Stimulated activated naive CD4-positive, alpha-beta T cell treated with Interleukin-2 at 50 U/mL for 16 hours (primary cell): ENCODE data around the gene PROZ.
"Not testable (repeated sequence)": the region's sequence is repeated elsewhere in the genome, so short reads cannot be mapped to it uniquely, and the experiment has no call there.

Experiments used
- DNase-seq: peaks from one replicate; lab custom pipeline; 2025; lab: John Stamatoyannopoulos, UW

The PROZ gene

GRCh38 chr13:113157929-113158747 lies at the start of gene PROZ:
TSS of gene PROZ (plus strand) at chr13:113158648. CDS start at chr13:113158661, 13 bp downstream.
- DNase-seq: no peak

- DNase-seq: no peak
Measured at GRCh38 chr13:113109151-113110047, 49.0 kb upstream of the PROZ start.

GRCh38 chr13:113110048-113110851 lies 48.2 kb upstream of the PROZ start:
- no peak for DNase-seq

- no peak for DNase-seq
Measured at GRCh38 chr13:113110852-113111315, 47.6 kb upstream of the PROZ start.

GRCh38 chr13:113111821-113112220 lies 46.6 kb upstream of the PROZ start:
- not testable (repeated sequence) for DNase-seq

GRCh38 chr13:113112475-113112874 lies 46.0 kb upstream of the PROZ start:
- DNase-seq: not testable (repeated sequence)

GRCh38 chr13:113112893-113113845 lies 45.3 kb upstream of the PROZ start:
- DNase-seq: no peak

- no peak for DNase-seq
Measured at GRCh38 chr13:113113846-113114271, 44.6 kb upstream of the PROZ start.

GRCh38 chr13:113114511-113115362 lies 43.7 kb upstream of the PROZ start:
- no peak for DNase-seq

GRCh38 chr13:113115363-113116205 lies 42.9 kb upstream of the PROZ start:
- DNase-seq: no peak

- no peak for DNase-seq
Measured at GRCh38 chr13:113116206-113116800, 42.1 kb upstream of the PROZ start.

GRCh38 chr13:113116871-113117271 lies 41.6 kb upstream of the PROZ start:
- DNase-seq: no peak

GRCh38 chr13:113117335-113117872 lies 41.0 kb upstream of the PROZ start:
- no peak for DNase-seq

GRCh38 chr13:113117911-113118260 lies 40.6 kb upstream of the PROZ start:
- no peak for DNase-seq

GRCh38 chr13:113118261-113119021 lies 40.0 kb upstream of the PROZ start:
- DNase-seq: no peak

- DNase-seq: no peak
Measured at GRCh38 chr13:113119166-113119821, 39.2 kb upstream of the PROZ start.

GRCh38 chr13:113119822-113120189 lies 38.6 kb upstream of the PROZ start:
- DNase-seq: no peak
